ENCODE data around the gene TENM4.

TENM4 gene

GRCh38 chr11:78807351-78807750 is 633.5 kb downstream of the TENM4 start:
- no peak for TF ChIP-seq CTCF (IDR thresholded peaks at IDR 0.05; ENCODE audit: low read depth, low read length, missing control alignments)
- no peak overlapping the region for H3K4me3 ChIP-seq (ENCODE audit: low read depth, low read length)
- DNase-seq (ENCODE audit: low read depth) = no peak

GRCh38 chr11:78806214-78807004 is 634.4 kb downstream of the TENM4 start:
- DNase-seq (ENCODE audit: low read depth) = no peak

GRCh38 chr11:78804991-78805390 is 635.8 kb downstream of the TENM4 start:
- H3K4me3 ChIP-seq (ENCODE audit: low read depth, low read length) = no peak overlapping the region
- TF ChIP-seq CTCF (IDR thresholded peaks at IDR 0.05; ENCODE audit: low read depth, low read length, missing control alignments) = no peak
- DNase-seq (ENCODE audit: low read depth) = no peak

More at GRCh38 chr11:78806214-78807004, 634.4 kb downstream of the TENM4 start:
- no peak overlapping the region for H3K4me3 ChIP-seq (ENCODE audit: low read depth, low read length)
- TF ChIP-seq CTCF (IDR thresholded peaks at IDR 0.05; ENCODE audit: low read depth, low read length, missing control alignments) = no peak

GRCh38 chr11:78803995-78804394 is 636.8 kb downstream of the TENM4 start:
- DNase-seq (ENCODE audit: low read depth) = no peak
- no peak for TF ChIP-seq CTCF (IDR thresholded peaks at IDR 0.05; ENCODE audit: low read depth, low read length, missing control alignments)
- no peak overlapping the region for H3K4me3 ChIP-seq (ENCODE audit: low read depth, low read length)

GRCh38 chr11:78802058-78802761 is 638.6 kb downstream of the TENM4 start:
- TF ChIP-seq CTCF (IDR thresholded peaks at IDR 0.05; ENCODE audit: low read depth, low read length, missing control alignments) = no peak
- DNase-seq (ENCODE audit: low read depth) = no peak
- H3K4me3 ChIP-seq (ENCODE audit: low read depth, low read length) = no peak overlapping the region

GRCh38 chr11:78801161-78801884 is 639.5 kb downstream of the TENM4 start:
- TF ChIP-seq CTCF (IDR thresholded peaks at IDR 0.05; ENCODE audit: low read depth, low read length, missing control alignments) = no peak
- no peak for DNase-seq (ENCODE audit: low read depth)
- no peak overlapping the region for H3K4me3 ChIP-seq (ENCODE audit: low read depth, low read length)
